ENCODE measurements around the gene KRTAP5-9.
A peak's percentile ranks its signal among the peaks of the same experiment; 100 is the strongest.
"Not testable (repeated sequence)": the region's sequence is repeated elsewhere in the genome, so short reads cannot be mapped to it uniquely, and the experiment has no call there.

Gene KRTAP5-9

DNA sequence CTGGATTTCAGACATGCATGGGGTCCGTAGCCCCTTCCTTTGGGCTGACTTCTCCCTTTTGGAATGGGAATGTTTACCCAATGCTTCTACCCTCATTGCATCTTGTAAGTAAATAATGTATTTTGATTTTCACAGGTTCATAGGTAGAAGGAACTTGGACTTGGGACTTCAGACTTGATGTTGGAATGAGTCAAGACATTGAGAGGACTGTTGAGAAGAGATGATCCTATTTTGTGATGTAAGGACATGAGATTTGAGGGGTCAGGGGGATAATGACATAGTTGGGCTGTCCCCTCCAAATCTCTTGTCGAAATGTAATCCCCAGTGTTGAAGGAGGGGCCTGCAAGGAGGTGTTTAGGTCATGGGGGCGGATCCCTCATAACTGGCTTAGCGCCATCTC, 16.2 kb downstream of the KRTAP5-9 start:
- no peak for DNase-seq

DNA sequence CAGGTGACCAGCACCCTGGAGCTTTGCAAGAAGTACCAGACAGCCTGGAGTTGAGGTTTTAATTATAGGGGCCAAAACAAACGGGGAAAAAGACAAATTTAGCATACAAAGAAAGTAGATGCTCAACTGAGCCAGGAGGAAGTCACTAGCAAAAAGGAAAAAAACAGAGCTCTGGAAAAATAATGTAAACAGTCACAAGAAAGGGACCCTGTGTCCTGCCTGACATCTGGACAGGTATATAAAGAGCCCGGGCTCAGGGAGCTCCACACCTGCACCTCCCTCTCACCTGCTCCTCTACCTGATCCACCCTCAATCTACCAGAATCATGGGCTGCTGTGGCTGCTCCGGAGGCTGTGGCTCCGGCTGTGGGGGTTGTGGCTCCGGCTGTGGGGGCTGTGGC, 17.0 kb downstream of the KRTAP5-9 start, which contains the start of gene KRTAP5-10:
TSS of gene KRTAP5-10 (plus strand) at position 301 of the 400 bp plus-strand sequence. CDS start at position 326, 25 bp downstream.
- no peak for DNase-seq

DNA sequence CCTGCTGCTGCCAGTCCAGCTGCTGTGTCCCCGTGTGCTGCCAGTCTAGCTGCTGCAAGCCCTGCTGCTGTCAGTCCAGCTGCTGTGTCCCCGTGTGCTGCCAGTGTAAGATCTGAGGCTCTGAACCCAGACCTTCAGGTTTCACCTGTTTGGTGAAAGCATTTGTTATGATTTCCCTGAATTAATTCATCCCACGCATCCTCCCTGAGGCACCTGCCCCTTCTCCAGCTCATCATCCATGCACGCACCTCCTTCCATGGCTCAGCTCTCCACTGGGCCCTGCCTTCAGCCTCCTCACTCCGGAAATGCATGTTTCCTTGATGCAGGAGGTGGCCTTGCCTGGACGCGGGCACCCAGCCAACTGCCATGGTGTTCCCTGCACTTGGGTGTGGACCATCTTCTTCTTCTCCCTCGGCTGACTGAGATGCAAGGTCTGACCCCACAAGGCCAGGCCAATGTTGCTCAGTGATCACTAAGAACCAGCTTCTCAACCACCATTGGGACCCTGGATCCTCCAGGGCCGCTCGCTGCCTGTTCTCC, 17.9 kb downstream of the KRTAP5-9 start:
- DNase-seq = no peak

DNA sequence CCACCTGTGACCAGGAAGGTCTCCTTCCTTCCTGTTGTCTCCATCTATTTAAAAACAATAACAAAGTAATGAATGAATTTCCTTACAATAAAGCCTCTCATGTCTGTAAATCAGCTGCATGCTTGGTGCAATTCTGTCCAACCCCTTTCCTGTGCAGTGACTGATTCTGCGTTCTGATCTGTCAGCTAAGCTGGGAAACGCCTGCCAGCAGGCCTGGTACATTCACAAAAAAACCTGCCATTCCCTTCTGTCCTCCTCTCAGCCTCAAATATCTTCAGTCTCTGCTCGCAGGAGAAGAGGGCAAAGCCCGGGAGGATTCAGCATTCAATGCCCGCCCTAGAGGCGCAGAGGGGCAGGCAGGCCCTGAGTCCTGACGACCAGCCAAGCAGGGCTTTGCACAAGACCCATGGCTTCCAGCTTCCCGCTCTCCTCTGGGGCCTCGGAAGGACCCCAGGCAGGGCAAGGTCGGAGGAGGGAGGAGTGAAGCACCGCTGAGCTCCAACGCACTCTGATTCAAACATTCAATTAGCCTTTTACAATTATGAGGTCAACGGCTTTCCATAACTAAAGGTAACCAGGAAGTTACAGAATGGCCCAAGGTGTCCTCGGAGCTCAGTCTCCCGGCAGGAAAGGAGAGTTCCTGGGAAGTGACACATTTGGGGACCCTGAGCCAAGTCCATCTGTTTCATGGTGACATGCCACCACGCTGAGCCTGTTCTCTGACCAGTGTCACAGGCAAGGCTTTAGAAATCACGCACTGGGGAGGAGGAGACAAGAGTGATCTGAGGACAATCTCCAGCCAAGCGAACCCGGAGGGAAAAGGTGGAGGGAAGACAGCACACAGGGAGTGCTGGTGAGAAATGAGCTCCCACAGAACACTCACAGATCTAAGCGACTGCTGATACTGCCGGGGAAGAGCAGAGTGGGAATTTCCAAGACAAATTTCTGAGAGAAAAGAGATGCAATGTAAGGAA, 18.7 kb downstream of the KRTAP5-9 start:
- not testable (repeated sequence) for DNase-seq

DNA sequence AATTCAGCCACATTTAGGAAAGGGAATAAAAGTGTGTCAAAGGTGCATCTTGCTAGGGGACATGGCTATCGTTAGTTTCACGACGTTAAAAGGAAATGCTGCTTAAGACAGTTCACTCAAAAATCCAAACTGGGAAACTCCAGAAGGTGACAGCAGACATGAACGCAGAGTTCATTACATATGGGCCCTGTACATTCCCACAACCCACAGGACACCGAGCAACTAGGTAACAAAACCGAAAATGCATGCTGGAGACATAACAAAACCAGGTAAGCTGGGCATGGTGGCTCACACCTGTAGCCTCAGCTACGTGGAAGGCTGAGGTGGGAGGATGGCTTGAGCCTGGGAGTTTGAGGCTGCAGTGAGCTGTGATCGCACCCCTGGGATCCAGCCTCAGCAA, 19.4 kb downstream of the KRTAP5-9 start:
- not testable (repeated sequence) for DNase-seq

- DNase-seq = no peak
Measured at GRCh38 chr11:71568704-71569349, 20.6 kb downstream of the KRTAP5-9 start.

DNA sequence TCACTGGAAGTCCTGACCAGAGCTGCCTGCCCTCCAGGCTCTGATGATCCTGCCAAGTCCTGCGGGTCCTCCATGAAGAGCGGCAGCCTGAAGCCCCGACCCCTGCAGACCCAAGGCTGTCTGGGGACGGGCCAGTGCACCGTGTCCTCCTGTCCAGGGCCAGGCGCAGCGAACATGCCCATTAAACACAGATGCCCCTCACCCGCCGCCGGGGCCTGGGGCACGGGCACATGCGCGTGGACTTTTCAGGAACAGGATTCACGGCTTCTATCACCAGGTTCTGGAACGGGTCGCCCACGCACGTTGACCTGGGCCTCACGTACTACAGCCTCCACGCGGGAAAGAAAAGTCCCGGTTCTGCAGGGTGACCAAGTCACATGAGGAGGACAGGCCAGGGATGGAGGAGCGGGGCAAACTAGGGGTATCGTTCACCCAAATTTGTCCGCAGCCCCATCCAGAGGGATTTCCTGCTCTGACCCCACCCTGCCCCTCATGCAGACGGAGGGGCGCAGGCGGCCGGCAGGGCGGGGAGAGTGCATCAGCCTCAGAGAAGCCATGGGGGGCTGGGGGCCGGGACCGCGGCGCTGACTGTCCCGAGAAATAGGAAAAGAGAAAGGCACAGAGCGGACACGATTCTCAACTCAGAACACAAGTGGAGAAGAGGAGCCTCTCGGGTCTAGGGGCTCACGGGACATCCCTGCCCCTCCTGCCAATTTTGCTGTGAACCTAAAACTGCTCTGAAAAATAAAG, 23.1 kb downstream of the KRTAP5-9 start:
- DNase-seq = not testable (repeated sequence)

- DNase-seq = no peak
Measured at GRCh38 chr11:71572811-71573210, 24.6 kb downstream of the KRTAP5-9 start.

- DNase-seq = no peak
Measured at GRCh38 chr11:71574418-71574817, 26.2 kb downstream of the KRTAP5-9 start.

- no peak for DNase-seq
Measured at GRCh38 chr11:71575723-71576424, 27.7 kb downstream of the KRTAP5-9 start.

- DNase-seq = not testable (repeated sequence)
Measured at GRCh38 chr11:71576688-71577465, 28.7 kb downstream of the KRTAP5-9 start.

DNA sequence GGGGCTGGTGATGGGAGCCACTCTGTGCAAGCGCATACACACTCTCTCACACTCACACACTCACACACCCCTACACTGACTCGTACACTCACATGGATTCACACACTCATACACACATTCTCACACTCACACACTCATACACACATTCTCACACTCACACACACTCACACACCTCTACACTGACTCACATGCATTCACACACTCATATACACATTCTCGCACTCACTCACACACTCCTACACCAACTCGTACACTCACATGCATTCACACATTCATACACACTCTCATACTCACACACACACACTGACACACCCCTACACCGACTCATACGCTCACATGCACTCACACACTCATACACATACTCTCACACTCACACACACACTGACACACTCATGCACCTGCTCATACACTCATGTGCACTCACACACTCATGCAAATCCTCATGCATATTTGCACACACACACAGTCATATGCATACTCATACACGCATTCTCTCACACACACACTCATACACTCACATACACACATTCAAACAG, 29.3 kb downstream of the KRTAP5-9 start:
- DNase-seq = no peak

GRCh38 chr11:71579513-71579912, 31.3 kb downstream of the KRTAP5-9 start:
- DNase-seq = not testable (repeated sequence)

DNA sequence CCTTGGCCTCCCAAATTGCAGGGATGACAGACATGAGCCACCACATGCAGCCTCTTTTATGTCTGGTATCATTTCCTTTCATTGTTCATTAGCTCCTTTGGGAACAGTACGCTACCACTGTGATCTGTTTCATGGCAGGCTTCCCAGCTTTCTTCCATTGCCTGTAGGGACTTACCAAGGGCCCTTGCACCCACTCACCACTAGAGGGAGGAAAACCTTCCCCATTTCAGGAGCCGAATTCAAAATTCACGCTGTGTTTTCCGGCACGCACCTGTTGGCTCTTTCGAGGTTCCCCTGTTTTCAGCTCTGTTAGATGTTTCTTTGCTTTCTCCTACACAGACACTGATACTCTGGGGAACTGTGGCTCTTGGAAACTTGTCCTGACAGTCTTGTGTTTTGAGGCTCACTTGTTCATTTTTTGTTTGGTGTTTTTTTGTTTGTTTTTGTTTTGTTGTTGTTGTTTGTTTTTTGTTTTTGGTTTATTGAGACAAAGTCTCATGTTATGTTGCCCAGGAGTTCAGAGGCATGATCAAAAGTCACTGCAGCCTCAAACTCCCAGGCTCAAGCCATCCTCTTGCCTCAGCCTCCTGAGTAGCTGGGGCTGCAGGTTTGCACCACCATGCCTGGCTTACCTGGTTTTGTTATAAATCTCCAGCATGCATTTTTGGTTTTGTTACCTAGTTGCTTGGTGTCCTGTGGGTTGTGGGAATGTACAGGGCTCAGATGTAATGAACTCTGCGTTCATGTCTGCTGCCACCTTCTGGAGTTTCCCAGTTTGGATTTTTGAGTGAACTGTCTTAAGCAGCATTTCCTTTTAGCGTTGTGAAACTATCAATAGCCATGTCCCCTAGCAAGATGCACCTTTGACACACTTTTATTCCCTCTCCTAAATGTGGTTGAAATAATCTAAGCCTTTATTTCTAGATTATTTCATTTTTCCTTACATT, 32.1 kb downstream of the KRTAP5-9 start:
- DNase-seq = peak; percentile 58

DNA sequence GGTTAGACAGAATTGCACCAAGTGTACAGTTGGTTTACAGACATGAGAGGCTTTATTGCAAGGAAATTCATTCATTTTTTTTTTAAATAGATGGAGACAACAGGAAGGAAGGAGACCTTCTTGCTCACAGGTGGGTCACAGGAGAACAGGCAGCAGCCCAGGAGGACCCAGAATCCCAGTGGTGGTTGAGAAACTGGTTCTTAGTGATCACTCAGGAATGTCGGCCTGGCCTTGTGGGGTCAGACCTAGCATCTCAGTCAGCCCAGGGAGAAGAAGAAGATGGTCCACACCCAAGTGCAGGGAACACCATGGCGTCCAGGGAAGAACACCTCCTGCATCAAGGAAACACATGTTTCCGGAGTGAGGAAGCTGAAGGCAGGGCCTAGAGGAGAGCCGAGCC, 33.6 kb downstream of the KRTAP5-9 start:
- DNase-seq = no peak

DNA sequence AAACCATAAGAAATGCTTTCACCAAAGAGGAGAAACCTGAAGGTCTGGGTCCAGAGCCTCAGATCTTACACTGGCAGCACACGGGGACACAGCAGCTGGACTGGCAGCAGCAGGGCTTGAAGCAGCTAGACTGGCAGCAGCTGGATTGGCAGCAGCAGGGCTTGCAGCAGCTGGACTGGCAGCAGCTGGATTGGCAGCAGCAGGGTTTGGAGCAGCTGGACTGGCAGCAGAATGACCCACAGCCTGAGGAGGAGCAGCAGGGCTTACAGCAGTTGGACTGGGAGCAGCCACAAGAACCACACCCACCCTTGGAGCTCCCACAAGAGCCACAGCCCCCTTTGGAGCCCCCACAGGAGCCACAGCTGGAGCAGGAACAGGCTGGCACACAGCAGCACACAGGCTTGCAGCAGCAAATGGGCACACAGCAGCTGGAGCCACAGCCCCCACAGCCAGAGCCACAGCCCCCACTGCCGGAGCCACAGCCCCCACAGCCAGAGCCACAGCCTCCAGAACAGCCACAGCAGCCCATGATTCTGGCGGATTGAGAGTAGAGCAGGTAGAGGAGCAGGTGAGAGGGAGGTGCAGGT, 34.2 kb downstream of the KRTAP5-9 start, which contains the start of gene KRTAP5-11:
TSS of gene KRTAP5-11 (minus strand) at position 567 of the 587 bp plus-strand sequence. CDS start at position 529, 38 bp downstream.
- DNase-seq = no peak

DNA sequence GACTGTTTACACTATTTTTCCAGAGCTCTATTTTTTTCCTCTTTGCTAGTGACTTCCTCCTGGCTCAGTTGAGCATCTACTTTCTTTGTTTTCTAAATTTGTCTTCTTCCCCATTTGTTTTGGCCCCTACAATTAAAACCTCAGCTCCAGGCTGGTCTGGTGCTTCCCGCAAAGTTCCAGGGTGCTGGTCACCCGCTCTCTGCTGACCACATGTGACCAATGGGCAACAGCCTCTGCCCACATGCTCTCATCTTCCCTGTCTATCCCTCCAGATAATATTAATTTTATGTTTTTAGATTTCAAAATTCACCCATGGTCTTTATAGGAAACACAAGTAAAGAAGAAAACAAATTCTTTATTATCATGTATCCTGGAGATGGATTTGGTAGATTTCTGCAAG, 34.7 kb downstream of the KRTAP5-9 start:
- DNase-seq = not testable (repeated sequence)

GRCh38 chr11:71585673-71586072, 37.5 kb downstream of the KRTAP5-9 start:
- not testable (repeated sequence) for DNase-seq

DNA sequence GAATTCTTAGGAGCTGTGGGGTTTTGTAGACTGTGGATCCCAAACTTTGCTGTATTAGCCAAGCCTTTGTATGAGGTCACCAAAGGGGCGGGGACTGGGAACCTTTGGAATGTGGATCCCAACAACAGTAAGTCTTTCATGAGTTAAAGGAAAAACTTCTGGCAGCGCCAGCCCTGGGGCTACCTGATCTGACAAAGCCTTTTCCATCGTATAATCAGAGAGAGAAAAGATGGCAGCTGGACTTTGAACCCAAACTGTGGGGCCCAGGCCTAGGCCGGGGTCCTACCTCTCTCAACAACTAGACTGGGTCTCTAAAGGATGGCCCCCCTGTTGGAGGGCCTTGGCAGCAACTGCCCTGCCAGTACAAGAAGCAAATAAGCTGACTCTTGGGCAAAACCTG, 40.1 kb downstream of the KRTAP5-9 start:
- not testable (repeated sequence) for DNase-seq

Measured in NCI-H2107 (cell line).